AG10803 (cell line): Measurements from ENCODE around the gene PCYT1A.
"Not testable (repeated sequence)": the region's sequence is repeated elsewhere in the genome, so short reads cannot be mapped to it uniquely, and the experiment has no call there.

Source experiments
- DNase-seq: peaks from one replicate; pipeline ENCODE4 v3.0.0; 2010; ENCODE audit warnings: low read depth
- H3K4me3 ChIP-seq: 2 replicates; pipeline ENCODE4 v1.5.1; 2011; ENCODE audit warnings: mild to moderate bottlenecking, low read length, control low read depth
- TF ChIP-seq, protein P1 (sequence below): conservative IDR thresholded peaks from 2 replicates; pipeline ENCODE4 v1.5.1; 2011; ENCODE audit warnings: mild to moderate bottlenecking, low read length, control low read depth, inconsistent platforms

Gene PCYT1A

DNA sequence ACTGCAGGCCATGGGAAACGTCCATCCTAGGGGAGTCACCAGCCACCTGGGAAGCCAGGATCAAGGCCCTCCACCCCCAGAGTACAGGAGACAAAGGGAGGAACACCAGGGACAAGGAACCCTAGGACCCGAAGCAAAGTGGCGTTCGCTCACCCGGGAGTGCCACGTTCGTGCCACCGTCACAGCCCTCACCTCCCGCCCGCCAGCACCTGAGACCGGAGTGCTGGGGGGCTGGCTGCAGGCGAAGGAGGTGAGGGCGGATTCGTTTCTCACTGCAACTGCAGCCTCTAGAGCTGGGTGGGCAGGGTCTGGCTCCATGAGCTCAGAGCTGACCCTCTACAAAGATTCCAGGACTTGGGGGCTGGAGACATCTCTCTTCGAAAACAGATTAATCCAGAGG, 102.6 kb downstream of the PCYT1A start:
- TF ChIP-seq, protein P1, sequence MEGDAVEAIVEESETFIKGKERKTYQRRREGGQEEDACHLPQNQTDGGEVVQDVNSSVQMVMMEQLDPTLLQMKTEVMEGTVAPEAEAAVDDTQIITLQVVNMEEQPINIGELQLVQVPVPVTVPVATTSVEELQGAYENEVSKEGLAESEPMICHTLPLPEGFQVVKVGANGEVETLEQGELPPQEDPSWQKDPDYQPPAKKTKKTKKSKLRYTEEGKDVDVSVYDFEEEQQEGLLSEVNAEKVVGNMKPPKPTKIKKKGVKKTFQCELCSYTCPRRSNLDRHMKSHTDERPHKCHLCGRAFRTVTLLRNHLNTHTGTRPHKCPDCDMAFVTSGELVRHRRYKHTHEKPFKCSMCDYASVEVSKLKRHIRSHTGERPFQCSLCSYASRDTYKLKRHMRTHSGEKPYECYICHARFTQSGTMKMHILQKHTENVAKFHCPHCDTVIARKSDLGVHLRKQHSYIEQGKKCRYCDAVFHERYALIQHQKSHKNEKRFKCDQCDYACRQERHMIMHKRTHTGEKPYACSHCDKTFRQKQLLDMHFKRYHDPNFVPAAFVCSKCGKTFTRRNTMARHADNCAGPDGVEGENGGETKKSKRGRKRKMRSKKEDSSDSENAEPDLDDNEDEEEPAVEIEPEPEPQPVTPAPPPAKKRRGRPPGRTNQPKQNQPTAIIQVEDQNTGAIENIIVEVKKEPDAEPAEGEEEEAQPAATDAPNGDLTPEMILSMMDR: no peak
- no peak for DNase-seq
- no peak overlapping the region for H3K4me3 ChIP-seq

DNA sequence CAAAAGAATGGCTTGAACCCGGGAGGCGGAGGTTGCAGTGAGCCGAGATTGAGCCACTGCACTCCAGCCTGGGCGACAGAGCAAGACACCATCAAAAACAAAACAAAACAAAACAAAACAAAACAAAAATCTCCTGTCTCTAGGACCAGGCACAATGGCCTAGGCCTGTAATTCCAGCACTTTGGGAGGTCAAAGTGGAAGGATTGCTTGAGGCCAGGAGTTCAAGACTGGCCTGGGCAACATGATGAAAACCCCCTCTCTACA, 103.4 kb downstream of the PCYT1A start:
- not testable (repeated sequence) for H3K4me3 ChIP-seq, DNase-seq

DNA sequence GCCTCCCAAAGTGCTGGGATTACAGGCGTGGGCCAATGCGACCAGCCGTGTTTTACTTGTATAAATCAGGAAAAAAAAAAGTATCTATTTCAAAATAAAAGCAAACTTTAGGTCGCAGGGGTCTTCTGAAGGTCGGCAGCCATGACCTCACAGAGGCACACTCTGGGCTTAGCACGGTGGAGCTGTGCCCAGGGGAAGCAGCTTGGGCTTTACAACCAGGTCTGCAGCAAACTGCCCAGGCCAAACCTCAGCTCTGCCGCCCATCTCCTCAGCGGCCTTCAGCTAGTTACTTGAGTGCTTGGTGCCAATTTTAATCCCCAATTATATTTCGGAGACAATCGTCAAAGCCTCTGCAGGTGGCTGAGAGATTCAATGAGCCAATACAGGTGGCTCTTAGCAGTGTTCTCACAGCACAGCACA, 106.4 kb downstream of the PCYT1A start:
- H3K4me3 ChIP-seq: no peak overlapping the region
- TF ChIP-seq, protein P1: no peak
- DNase-seq: no peak

DNA sequence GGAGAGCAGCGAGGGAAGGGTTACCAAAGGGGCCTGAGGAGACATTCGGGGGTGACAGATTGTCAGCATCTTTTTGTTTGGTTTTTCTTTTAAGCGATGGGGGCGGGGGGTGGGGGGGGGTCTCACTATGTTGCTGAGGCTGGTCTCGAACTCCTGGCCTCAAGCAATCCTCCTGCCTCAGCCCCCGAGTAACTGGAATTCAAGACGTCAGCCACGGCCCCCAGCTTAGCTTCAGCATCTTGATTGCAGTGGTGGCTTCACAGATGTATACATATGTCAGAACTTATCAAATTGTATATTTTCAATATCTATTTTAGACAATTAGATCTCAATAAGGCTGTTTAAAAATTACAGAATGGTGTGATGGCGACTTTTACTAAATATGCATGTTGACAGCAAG, 107.2 kb downstream of the PCYT1A start:
- TF ChIP-seq, protein P1: no peak
- no peak for DNase-seq
- H3K4me3 ChIP-seq: no peak overlapping the region
